HT-29 (cell line): ENCODE data around the gene ITPR2. TPM values are rescaled to one million over a fixed set of nuclear protein-coding genes. Genes with fewer than 3 reads are reported as not detected.
"Not testable (repeated sequence)": the region's sequence is repeated elsewhere in the genome, so short reads cannot be mapped to it uniquely, and the experiment has no call there.

Experiments
- DNase-seq: peaks from one replicate; pipeline ENCODE4 v3.0.0-alpha.2; 2015; ENCODE audit warnings: low spot score
- total RNA-seq: library from RNA; depleted of rRNA; stranded (reverse); fragments of >200 nt; shearing (Covaris generic); gene quantifications from 2 replicates; pipeline ENCODE4 v1.2.3, GENCODE V29; 2014

Gene ITPR2
- total RNA-seq, 1 experiment from 2014 or later: 10.8 TPM

GRCh38 chr12:26361964-26362363 lies 471.0 kb downstream of the ITPR2 start:
- DNase-seq: no peak

- no peak for DNase-seq
Observed at GRCh38 chr12:26360062-26360461, 472.9 kb downstream of the ITPR2 start.

- DNase-seq: no peak
Observed at GRCh38 chr12:26359576-26359975, 473.4 kb downstream of the ITPR2 start.

GRCh38 chr12:26358651-26359050 lies 474.3 kb downstream of the ITPR2 start:
- no peak for DNase-seq

GRCh38 chr12:26347300-26347699 lies 485.7 kb downstream of the ITPR2 start:
- DNase-seq: no peak

- no peak for DNase-seq
Observed at GRCh38 chr12:26346736-26347135, 486.3 kb downstream of the ITPR2 start.

GRCh38 chr12:26345471-26346003 lies 487.5 kb downstream of the ITPR2 start:
- no peak for DNase-seq

GRCh38 chr12:26341491-26341890 lies 491.5 kb downstream of the ITPR2 start:
- no peak for DNase-seq

GRCh38 chr12:26340649-26341048 lies 492.3 kb downstream of the ITPR2 start:
- no peak for DNase-seq

GRCh38 chr12:26339976-26340375 lies 493.0 kb downstream of the ITPR2 start:
- DNase-seq: no peak

- DNase-seq: no peak
Observed at GRCh38 chr12:26338586-26339572, 494.1 kb downstream of the ITPR2 start.

GRCh38 chr12:26335651-26336050 lies 497.3 kb downstream of the ITPR2 start:
- DNase-seq: no peak

- no peak for DNase-seq
Observed at GRCh38 chr12:26334621-26335124, 498.3 kb downstream of the ITPR2 start.

GRCh38 chr12:26331960-26332359 lies 501.0 kb downstream of the ITPR2 start:
- no peak for DNase-seq

GRCh38 chr12:26331136-26331535 lies 501.9 kb downstream of the ITPR2 start:
- DNase-seq: no peak

GRCh38 chr12:26327975-26328644 lies 504.9 kb downstream of the ITPR2 start:
- DNase-seq: no peak

- DNase-seq: no peak
Observed at GRCh38 chr12:26323673-26324072, 509.3 kb downstream of the ITPR2 start.

GRCh38 chr12:26319511-26319910 lies 513.5 kb downstream of the ITPR2 start:
- DNase-seq: no peak

- no peak for DNase-seq
Observed at GRCh38 chr12:26318661-26319068, 514.3 kb downstream of the ITPR2 start.

GRCh38 chr12:26317942-26318575 lies 514.9 kb downstream of the ITPR2 start:
- no peak for DNase-seq

- DNase-seq: not testable (repeated sequence)
Observed at GRCh38 chr12:26314103-26314502, 518.9 kb downstream of the ITPR2 start.

GRCh38 chr12:26310489-26310888 lies 522.5 kb downstream of the ITPR2 start:
- DNase-seq: not testable (repeated sequence)
